Measurements from ENCODE around the gene ARHGEF38.
"Not testable (repeated sequence)": the region's sequence is repeated elsewhere in the genome, so short reads cannot be mapped to it uniquely, and the experiment has no call there.

Gene ARHGEF38

GRCh38 chr4:105563352-105563751 is 10.9 kb downstream of the ARHGEF38 start:
- DNase-seq, result no peak

- DNase-seq, result no peak
These were observed 16.2 kb downstream of the ARHGEF38 start for GRCh38 chr4:105568584-105568983.

GRCh38 chr4:105569057-105569865 is 16.8 kb downstream of the ARHGEF38 start:
- no peak for DNase-seq

GRCh38 chr4:105569866-105570236 is 17.4 kb downstream of the ARHGEF38 start:
- DNase-seq, result no peak

GRCh38 chr4:105572296-105572695 is 19.9 kb downstream of the ARHGEF38 start:
- DNase-seq, result no peak

GRCh38 chr4:105586638-105587328 is 34.4 kb downstream of the ARHGEF38 start:
- no peak for DNase-seq

- no peak for DNase-seq
These were observed 35.4 kb downstream of the ARHGEF38 start for GRCh38 chr4:105587841-105588240.

GRCh38 chr4:105588252-105588651 is 35.8 kb downstream of the ARHGEF38 start:
- DNase-seq, result no peak

- no peak for DNase-seq
These were observed 39.2 kb downstream of the ARHGEF38 start for GRCh38 chr4:105591573-105591972.

- DNase-seq, result no peak
These were observed 41.9 kb downstream of the ARHGEF38 start for GRCh38 chr4:105594099-105595010.

- no peak for DNase-seq
These were observed 44.3 kb downstream of the ARHGEF38 start for GRCh38 chr4:105596684-105597083.

- no peak for DNase-seq
These were observed 45.6 kb downstream of the ARHGEF38 start for GRCh38 chr4:105598052-105598451.

- DNase-seq, result no peak
These were observed 46.4 kb downstream of the ARHGEF38 start for GRCh38 chr4:105598787-105599186.

GRCh38 chr4:105599482-105599881 is 47.1 kb downstream of the ARHGEF38 start:
- DNase-seq, result no peak

GRCh38 chr4:105599932-105600655 is 47.7 kb downstream of the ARHGEF38 start:
- no peak for DNase-seq

GRCh38 chr4:105600951-105601350 is 48.5 kb downstream of the ARHGEF38 start:
- no peak for DNase-seq

- DNase-seq, result no peak
These were observed 49.0 kb downstream of the ARHGEF38 start for GRCh38 chr4:105601406-105601805.

GRCh38 chr4:105603158-105603557 is 50.7 kb downstream of the ARHGEF38 start:
- DNase-seq, result no peak

- DNase-seq, result no peak
These were observed 53.1 kb downstream of the ARHGEF38 start for GRCh38 chr4:105605493-105605892.

GRCh38 chr4:105607876-105608275 is 55.5 kb downstream of the ARHGEF38 start:
- no peak for DNase-seq

- DNase-seq, result not testable (repeated sequence)
These were observed 57.4 kb downstream of the ARHGEF38 start for GRCh38 chr4:105609819-105610218.

GRCh38 chr4:105613306-105613705 is 60.9 kb downstream of the ARHGEF38 start:
- no peak for DNase-seq
